HG03521 (cell line): Measurements from ENCODE around the gene NFIX.
"Not testable (repeated sequence)": the region's sequence is repeated elsewhere in the genome, so short reads cannot be mapped to it uniquely, and the experiment has no call there.

Source experiments
- ATAC-seq: cut with Tn5 transposase; IDR thresholded peaks from one replicate; pipeline ENCODE4 v1.9.1; 2021; ENCODE audit warnings: mild to moderate bottlenecking, moderate library complexity; ENCODE audit not compliant: unreplicated experiment

The NFIX gene

GRCh38 chr19:12957389-12957952 is 37.8 kb upstream of the NFIX start:
- ATAC-seq, result not testable (repeated sequence)

DNA sequence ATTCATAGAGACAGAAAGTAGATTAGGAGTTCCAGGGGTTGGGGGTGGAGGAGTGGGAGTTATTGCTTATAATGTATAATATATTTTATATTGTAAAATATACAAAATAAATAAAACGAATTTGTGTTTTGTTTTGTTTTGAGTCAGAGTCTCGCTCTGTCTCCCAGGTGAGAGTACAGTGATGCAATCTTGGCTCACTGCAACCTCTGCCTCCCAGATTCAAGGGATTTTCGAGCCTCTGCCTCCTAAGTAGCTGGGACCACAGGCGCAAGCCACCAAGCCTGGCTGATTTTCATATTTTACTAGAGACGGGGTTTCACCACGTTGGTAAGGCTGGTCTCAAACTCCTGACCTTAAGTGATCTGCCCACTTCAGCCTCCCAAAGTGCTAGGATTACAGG is 35.8 kb upstream of the NFIX start:
- no peak for ATAC-seq

GRCh38 chr19:12965017-12965811 is 30.1 kb upstream of the NFIX start:
- no peak for ATAC-seq

DNA sequence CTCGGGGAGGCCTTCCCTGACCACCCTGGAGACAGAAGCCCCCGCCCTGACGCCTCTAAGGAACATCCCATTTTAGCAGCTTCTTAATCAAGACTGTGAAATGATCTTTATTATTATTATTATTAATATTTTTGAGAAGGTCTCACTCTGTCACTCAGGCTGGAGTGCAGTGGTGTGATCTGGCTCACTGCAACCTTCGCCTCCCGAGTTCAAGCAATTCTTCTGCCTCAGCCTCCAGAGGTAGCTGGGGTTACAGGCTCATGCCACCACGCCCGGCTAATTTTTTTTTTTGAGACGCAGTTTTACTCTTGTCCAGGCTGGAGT is 29.5 kb upstream of the NFIX start:
- ATAC-seq, result no peak

DNA sequence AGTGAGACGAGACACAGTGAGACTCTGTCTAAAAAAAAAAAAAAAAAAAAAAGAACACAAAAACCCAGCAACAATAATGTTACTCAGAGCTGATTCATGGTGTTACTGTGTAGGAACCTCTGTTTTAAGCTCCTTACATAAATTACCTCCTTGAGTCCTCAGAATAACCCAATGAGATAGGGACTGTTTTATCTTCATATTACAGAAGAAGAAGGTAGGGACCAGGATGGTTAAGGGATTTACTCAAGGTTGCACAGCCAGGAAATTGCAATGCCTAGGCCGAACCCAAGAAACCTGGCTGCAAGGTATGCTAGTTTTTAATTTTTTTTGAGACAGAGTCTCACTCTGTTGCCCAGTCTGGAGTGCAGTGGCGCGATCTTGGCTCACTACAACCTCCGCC is 27.4 kb upstream of the NFIX start:
- ATAC-seq, result no peak

DNA sequence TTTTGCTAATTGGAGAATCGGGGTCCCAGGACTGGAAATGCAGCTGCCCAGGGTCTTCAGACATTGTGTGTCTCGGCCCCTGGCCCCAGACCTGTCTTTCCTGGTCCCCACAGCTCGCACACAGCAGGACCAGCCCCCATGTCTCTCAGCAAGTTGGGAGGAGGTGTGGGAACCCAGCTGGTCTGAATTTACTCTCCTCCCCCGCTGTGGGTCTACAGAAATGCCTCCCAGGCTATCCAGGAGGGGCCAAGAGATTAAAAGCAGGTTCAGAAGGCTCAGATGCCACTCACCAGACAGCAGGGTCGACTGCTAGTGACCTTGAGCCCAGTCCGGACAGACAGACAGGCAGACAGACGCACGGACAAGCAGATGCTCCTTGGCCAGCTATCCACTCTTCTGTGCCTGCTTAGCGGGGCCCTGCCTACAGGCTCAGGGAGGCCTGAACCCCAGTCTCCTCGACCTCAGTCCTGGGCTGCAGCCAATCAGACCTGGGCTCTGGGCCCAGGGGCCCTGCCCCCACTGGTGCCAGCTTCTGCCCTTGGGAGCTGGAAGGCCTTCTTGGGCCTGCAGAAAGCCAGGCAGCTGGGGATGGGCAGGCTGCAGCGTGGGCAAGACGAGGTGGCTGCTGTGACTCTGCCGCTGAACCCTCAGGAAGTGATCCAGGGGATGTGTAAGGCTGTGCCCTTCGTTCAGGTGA is 25.8 kb upstream of the NFIX start, which contains the start of gene DAND5:
Gene DAND5 (plus strand): TSS at position 285 of the 697 bp plus-strand sequence. CDS start 85 bp downstream, at position 370.
- no peak for ATAC-seq

DNA sequence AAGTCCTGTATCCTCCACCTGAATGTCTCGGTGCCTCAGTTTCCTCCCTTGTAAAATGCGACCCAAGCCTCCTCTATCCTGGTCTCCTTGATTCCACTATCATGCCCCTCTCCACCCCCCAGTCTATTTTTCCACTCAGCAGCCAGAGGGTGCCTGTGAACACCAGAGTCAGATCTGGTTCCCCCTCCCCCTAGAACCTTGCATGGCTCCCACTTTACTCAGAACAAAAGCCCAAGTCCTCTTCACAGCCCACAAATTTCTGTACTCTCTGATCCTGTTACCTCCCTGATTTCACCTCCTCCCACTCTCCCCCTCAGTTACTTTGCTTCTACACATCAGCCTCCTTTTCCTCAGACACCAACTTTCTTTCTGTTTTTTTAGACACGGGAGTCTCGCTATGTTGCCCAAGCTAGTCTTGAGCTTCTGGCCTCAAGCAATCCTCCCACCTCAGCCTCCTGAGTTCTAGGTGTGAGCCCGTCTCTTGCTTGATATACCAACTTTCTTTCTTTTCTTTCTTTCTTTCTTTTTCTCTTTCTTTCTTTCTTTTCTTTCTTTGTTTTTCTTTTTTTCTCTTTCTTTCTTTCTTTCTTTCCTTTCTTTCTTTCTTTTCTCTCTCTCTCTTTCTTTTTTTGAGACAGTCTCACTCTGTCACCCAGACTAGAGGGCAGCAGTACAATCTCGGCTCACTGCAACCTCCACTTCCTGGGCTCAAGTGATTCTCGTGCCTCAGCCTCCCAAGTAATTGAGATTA is 25.0 kb upstream of the NFIX start:
- ATAC-seq, result no peak

DNA sequence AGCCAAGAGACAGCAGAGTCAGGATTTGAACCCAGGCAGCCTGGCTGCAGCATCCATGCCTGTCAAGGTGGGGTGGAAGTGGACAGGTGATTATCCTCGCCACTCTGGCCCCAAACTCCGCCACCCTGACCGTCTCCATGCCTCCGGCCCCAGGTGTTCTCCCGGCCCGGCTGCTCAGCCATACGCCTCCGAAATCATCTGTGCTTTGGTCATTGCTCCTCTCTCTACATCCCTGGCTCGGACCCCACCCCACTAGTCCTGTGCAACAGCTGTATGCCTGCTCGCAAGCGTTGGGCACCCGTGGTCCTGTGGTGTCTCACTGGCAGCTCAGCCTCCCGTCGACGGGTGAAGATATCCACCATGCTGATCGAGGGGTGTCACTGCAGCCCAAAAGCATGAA is 22.0 kb upstream of the NFIX start:
- ATAC-seq, result no peak

DNA sequence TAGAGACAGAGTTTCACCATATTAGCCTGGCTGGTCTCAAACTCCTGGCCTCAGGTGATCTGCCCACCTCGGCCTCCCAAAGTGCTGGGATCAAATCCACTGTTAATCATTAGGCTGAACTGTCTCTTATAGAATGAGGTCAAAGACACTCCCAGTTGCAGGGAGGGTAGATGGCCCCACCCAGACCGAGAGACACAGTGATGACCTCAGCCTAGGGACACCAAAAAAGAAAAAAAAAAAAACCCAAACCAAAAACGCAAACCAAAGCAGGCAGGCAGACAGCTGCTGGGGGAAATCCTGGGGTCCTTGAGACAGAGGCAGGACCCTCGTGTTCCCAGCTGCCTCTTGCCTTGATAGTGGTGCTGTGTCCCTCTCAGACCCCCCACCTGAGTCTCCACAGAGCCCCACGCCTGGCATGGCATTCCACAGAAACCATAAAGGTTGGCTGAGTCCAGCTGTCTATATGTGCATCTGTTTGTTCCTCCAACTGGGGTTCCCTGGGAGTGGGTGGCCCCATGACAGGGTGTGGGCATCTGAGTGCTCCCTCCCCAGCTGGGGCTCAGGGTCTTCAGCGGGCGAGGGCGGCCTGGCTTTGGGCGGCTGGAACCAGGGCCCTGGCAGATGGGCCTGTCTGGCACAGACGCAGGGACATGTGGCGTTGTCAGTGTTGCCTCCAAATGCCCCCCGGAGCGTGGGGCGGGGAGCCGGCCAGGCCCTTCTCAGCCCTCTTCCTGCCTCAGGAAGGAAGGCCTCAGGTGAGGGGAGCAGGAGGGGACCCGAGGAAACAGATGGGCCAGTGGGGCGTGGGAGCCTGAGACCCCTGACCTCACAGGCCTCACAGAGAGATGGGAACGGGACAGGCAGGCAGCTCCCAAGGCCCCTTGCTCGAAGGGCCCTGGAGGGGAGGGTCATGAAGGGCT is 20.7 kb upstream of the NFIX start:
- ATAC-seq, result no peak

GRCh38 chr19:12975221-12975741 is 20.0 kb upstream of the NFIX start:
- no peak for ATAC-seq

GRCh38 chr19:12976109-12976508 is 19.2 kb upstream of the NFIX start:
- ATAC-seq, result not testable (repeated sequence)

DNA sequence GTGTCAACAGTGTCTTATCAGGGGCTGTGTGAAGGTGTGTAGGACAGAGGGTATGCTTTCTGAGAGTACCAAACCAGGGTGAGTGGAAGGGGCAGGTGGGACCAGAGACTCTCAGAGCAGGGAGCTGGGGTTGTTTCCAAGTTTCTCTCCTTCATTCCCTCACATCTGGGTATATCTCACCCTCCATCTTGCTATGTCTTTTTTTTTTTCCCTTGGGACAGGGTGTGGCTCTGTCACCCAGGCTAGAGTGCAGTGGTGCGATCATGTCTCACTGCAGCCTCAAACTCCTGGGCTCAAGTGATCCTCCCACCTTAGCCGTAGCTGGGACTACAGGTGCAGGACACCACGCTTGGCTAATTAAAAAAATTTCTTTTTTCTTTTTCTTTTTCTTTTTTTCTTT is 15.3 kb upstream of the NFIX start:
- no peak for ATAC-seq

DNA sequence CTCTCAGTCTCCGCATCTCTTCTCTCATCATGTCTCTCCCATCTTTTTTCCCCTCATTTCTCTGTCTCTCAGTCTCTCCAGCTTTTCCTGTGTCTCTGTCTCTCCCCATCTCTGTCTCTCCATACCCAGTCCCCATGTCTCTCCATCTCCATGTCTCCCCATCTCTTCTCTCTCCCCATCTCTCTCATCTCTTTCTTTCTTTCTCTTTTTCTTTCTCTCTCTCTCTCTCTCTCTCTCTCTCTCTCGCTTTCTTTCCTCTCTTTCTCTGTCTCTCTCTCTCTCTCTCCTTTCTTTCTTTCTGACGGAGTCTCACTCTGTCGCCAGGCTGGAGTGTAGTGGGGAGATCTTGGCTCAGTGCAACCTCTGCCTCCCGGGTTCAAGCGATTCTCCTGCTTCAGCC is 12.6 kb upstream of the NFIX start:
- ATAC-seq, result no peak

DNA sequence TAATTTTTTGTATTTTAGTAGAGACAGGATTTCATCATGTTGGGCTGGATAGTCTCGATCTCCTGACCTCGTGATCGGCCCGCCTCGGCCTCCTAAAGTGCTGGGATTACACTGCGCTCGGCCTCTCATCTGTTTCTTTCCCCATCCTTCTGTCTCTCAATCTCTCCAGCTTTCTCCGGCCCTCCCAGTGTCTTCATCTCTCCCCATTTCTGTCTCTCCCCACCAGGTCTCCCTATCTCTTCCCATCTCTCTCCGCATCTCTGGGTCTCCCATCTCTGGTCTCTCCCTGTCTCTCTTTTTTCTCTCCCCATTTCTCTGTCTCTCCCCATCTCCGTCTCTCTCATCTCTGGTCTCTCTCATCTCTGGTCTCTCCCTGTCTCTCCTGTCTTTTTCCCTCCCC is 12.2 kb upstream of the NFIX start:
- no peak for ATAC-seq

DNA sequence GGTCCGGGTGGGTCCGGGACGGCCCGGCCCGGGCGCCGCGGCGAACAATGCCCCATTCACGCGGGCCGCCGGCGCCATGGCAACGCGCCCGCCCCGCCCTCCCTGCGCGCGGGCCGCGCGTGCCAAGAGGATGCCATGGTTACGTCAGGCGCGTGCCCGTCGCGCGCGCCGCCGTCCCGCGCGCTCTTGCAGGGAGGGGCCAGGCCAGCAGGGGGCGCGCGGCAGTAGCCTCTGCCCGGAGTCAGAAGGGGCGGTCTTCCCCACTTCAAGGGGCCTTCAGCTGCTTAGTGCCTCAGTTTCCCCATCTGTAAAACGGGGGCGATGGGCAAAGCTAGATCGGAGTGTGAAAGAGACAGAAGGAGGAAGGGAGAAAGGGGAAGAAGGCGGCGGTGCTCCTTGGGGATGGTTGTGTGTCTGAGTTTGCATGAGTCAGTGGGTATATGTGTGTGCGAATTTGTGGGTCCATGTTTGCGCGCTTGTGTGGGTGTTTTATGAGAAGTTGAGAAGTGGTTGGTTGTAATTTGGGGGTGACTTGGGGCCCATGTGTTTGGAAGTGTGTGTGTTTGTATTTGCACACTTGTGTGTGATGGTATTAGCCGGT is 11.6 kb upstream of the NFIX start:
- ATAC-seq, result no peak

GRCh38 chr19:12984143-12984627 is 11.1 kb upstream of the NFIX start:
- ATAC-seq, result no peak

DNA sequence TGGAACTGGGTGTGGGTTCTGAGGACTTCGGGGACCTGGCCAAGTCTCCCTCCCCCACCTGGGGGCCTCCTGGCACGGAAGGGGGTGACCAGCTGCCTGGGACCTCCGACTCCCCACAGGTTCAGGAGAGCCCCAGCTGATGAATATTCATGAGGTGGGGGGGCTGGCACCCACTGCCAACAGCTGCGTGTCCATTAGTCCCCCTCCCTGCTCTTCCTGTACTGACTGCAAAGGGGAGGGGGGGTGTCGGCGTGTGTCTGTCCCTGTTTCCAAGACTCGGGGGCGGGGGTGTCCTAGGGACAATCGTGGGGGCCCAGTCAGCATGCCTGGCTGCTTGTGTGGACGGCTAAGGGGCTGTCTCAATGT is 10.6 kb upstream of the NFIX start:
- ATAC-seq, result no peak

DNA sequence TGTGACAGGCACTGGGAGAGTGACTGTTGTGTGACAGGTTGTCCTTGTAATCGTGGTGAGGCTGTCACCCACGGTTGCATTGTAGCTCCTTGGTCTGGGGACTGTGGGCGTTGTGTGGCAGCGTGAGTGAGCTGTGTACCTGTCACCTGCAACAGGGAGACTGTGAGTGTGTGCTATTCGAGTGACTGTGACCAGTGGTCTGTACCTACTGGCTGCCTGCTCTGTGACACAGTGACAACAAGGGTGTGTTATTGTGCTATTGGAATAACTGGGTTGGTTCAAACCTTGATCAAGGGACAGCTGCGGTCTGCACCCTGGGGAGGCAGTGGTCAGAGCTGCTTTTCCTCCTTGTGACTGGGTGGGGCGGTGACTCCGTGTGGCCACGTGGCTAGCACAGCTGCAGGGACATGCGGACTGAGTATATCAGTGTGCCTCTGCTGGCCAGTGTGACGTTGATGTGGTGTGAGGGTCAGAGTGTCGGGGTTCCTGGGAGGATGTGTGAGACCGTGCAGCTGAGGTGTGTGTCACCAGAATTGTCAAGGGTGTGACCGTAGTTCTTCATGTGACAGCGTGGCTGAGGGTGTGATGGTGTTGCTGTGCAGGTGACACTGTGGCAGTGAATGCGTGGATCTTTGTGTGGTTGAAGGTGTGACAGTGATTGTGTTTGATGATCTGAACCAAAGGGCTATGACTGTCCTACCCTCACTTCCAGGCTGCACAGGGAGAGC is 10.1 kb upstream of the NFIX start:
- no peak for ATAC-seq

GRCh38 chr19:12986726-12987125 is 8.5 kb upstream of the NFIX start:
- ATAC-seq, result no peak
